HFFc6 (cell line): ENCODE data around the gene ZNF76. TPM values are rescaled to one million over a fixed set of nuclear protein-coding genes. Genes with fewer than 3 reads are reported as not detected.

Experiments used
- DNase-seq: peaks from one replicate; pipeline ENCODE4 v3.0.0-alpha.2; 2018
- H3K27ac Mint-ChIP-seq: 2 replicates; pipeline ENCODE4 v1.8.0; 2020; ENCODE audit warnings: mild to moderate bottlenecking, mixed read lengths
- H3K27me3 Mint-ChIP-seq: 2 replicates; pipeline ENCODE4 v1.8.0; 2021; ENCODE audit warnings: mild to moderate bottlenecking, moderate library complexity, mixed read lengths; ENCODE audit not compliant: insufficient read depth
- H3K36me3 Mint-ChIP-seq: 2 replicates; pipeline ENCODE4 v1.8.0; 2021; ENCODE audit warnings: low read depth, mixed read lengths
- H3K4me1 Mint-ChIP-seq: 2 replicates; pipeline ENCODE4 v1.8.0; 2020; ENCODE audit warnings: low read depth, mixed read lengths
- H3K4me3 Mint-ChIP-seq: 2 replicates; pipeline ENCODE4 v1.8.0; 2020; ENCODE audit warnings: mild to moderate bottlenecking, moderate library complexity, mixed read lengths
- H3K9me3 Mint-ChIP-seq: 2 replicates; pipeline ENCODE4 v1.8.0; 2020; ENCODE audit warnings: mild to moderate bottlenecking, mixed read lengths
- CTCF ChIP-seq: fragments of 200-600 bp; sonication (generic); IDR thresholded peaks from 2 replicates; pipeline ENCODE4 v1.5.0; 2021; ENCODE audit warnings: antibody characterized with exemption, mild to moderate bottlenecking
- total RNA-seq, 6 experiments: library from RNA; stranded (reverse); fragmentation: NEBNext Ultra II Directional; extraction: Animal tissue kit (Norgen Biotek cat#: 25700); gene quantifications; 2 replicates in 1 of 6; 3 replicates in 5 of 6; pipeline ENCODE4 v1.2.3, GENCODE V29; 2021

ZNF76 gene
- total RNA-seq, 6 experiments from 2014 or later, result 12.7 to 17.1 (median 16.4) TPM

DNA sequence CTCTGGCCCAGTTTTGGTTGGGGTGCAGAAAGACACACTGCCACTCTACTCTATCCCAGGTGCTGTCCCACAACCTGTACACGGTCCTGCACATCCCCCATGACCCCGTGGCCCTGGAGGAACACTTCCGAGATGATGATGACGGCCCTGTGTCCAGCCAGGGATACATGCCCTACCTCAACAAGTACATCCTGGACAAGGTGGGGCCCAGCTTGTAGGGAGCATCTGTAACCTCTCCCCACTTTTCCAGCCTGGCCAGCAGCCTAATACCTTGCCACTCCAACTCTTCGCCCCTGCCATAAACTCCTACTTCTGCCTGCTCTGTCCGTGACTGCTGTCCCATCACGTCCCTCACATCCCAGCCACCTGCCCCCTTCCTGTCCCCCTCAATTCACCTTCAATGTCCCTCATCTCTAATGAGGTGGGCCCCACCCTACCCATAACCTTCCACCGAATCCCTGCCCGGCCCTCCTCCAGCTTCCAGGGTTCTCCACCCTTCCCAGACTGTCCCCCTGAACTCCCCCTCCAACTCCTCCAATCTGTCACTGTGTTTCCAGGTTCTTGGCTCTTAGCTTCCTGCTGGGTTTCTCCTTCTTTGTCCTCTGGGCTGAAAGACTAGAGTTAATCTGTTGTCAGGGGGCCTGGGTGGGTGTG lies 50.2 kb downstream of the ZNF76 start:
- H3K4me1 Mint-ChIP-seq, result peaks cover 5% of the 10 kb centered on the region; the same call in 1 of the 2 replicates
- no peak for TF ChIP-seq CTCF
- peaks cover 1% of the 10 kb centered on the region; the same call in 1 of the 2 replicates for H3K27me3 Mint-ChIP-seq
- DNase-seq, result no peak
- no peaks in the 10 kb centered on the region for H3K9me3 Mint-ChIP-seq
- no peak overlapping the region for H3K4me3 Mint-ChIP-seq
- no peak overlapping the region for H3K27ac Mint-ChIP-seq
- H3K36me3 Mint-ChIP-seq, result no peaks in the 10 kb centered on the region

DNA sequence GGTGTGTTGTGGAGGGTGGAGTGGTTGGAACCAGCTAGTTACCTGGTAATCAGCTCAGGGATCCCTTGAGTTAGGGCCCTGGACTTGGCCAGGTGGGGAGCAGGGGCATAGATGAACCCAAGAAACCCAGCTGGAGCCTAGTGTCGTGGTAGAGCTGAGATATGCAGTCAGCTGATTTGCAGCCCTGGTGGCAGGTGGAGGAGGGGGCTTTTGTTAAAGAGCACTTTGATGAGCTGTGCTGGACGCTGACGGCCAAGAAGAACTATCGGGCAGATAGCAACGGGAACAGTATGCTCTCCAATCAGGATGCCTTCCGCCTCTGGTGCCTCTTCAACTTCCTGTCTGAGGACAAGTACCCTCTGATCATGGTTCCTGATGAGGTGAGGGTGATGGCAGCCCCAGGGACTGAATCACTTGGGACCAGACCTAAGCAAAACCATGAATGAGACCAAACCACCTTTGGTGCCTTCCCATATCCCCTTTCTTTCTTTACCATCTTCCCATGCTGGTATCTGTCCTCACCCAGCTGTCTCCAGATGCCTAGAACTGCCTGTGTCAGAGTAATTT lies 50.8 kb downstream of the ZNF76 start:
- DNase-seq, result no peak
- H3K4me1 Mint-ChIP-seq, result peaks cover 5% of the 10 kb centered on the region; the same call in 1 of the 2 replicates
- H3K27ac Mint-ChIP-seq, result no peak overlapping the region
- H3K4me3 Mint-ChIP-seq, result no peak overlapping the region
- H3K36me3 Mint-ChIP-seq, result no peaks in the 10 kb centered on the region
- no peak for TF ChIP-seq CTCF
- H3K9me3 Mint-ChIP-seq, result no peaks in the 10 kb centered on the region
- peaks cover 1% of the 10 kb centered on the region; the same call in 1 of the 2 replicates for H3K27me3 Mint-ChIP-seq

DNA sequence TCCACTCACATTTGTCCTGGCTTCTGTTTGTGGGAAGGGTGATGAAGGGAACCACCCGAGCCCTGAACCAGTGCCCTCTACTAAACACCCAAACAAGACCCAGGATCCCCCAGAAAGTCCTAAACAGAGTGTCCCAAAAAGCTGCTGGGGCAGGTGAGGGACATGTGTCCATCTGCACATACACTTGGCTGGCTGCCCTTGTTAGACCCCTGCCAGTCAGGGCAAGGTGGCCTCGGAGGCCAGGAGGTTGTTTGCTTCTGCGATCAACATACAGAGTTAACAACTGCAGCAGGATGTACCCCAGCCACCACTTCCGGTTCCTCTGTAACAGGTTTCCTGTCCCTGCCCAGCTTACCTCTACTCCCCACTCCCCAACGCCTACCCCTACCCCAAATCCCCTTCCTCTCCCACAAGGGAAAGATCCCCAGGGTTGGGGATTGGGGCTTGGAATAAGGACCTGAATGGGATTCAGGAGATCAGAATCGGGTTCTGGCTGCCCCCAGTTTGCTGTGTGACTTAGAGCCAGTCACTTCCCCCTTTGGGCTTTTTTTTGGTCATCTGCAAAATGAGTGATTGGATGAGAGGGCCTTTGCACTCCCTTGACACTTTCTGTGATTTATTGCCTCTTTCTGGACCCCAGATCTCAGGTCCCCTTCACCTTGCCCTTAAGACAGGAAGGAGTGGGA lies 52.0 kb downstream of the ZNF76 start:
- H3K4me3 Mint-ChIP-seq, result no peak overlapping the region
- peaks cover 5% of the 10 kb centered on the region; the same call in 1 of the 2 replicates for H3K4me1 Mint-ChIP-seq
- no peaks in the 10 kb centered on the region for H3K36me3 Mint-ChIP-seq
- no peak for TF ChIP-seq CTCF
- peaks cover 1% of the 10 kb centered on the region; the same call in 1 of the 2 replicates for H3K27me3 Mint-ChIP-seq
- no peak for DNase-seq
- no peaks in the 10 kb centered on the region for H3K9me3 Mint-ChIP-seq
- H3K27ac Mint-ChIP-seq, result no peak overlapping the region

- no peak overlapping the region for H3K27ac Mint-ChIP-seq
- peaks cover 6% of the 10 kb centered on the region for H3K4me1 Mint-ChIP-seq
- TF ChIP-seq CTCF, result no peak
- H3K36me3 Mint-ChIP-seq, result no peaks in the 10 kb centered on the region
- H3K9me3 Mint-ChIP-seq, result no peaks in the 10 kb centered on the region
- peaks cover 1% of the 10 kb centered on the region; the same call in 1 of the 2 replicates for H3K27me3 Mint-ChIP-seq
- H3K4me3 Mint-ChIP-seq, result no peak overlapping the region
- no peak for DNase-seq
Measured at GRCh38 chr6:35312076-35312800, 52.7 kb downstream of the ZNF76 start.

GRCh38 chr6:35312807-35313206 lies 53.3 kb downstream of the ZNF76 start:
- H3K36me3 Mint-ChIP-seq, result no peaks in the 10 kb centered on the region
- peaks cover 12% of the 10 kb centered on the region for H3K4me1 Mint-ChIP-seq
- TF ChIP-seq CTCF, result no peak
- H3K9me3 Mint-ChIP-seq, result no peaks in the 10 kb centered on the region
- H3K27me3 Mint-ChIP-seq, result peaks cover 1% of the 10 kb centered on the region; the same call in 1 of the 2 replicates
- no peak overlapping the region for H3K27ac Mint-ChIP-seq
- DNase-seq, result no peak
- no peak overlapping the region for H3K4me3 Mint-ChIP-seq
